Measurements from ENCODE around the gene SLC11A1.

DNA sequence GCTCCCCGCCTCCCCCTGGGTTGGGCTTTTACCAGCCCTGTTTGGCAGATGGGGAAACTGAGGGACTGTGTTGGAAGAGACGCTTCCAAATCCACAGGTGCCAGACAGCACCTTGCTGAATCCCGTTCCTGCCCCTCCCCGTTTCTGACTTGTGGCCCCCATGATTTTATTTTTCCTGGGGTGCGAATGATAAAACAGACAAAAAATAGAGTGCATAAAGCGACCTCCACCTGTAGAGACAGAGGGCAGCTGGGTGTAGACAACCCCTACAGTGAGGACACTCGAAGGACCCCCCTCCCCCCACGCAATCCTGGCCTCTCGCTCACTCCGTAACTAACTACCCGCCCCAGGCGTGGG, 15.4 kb downstream of the SLC11A1 start:
- TF ChIP-seq, protein P1, sequence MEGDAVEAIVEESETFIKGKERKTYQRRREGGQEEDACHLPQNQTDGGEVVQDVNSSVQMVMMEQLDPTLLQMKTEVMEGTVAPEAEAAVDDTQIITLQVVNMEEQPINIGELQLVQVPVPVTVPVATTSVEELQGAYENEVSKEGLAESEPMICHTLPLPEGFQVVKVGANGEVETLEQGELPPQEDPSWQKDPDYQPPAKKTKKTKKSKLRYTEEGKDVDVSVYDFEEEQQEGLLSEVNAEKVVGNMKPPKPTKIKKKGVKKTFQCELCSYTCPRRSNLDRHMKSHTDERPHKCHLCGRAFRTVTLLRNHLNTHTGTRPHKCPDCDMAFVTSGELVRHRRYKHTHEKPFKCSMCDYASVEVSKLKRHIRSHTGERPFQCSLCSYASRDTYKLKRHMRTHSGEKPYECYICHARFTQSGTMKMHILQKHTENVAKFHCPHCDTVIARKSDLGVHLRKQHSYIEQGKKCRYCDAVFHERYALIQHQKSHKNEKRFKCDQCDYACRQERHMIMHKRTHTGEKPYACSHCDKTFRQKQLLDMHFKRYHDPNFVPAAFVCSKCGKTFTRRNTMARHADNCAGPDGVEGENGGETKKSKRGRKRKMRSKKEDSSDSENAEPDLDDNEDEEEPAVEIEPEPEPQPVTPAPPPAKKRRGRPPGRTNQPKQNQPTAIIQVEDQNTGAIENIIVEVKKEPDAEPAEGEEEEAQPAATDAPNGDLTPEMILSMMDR (IDR thresholded peaks at IDR 0.05), result no peak
- TF ChIP-seq POLR2A (IDR thresholded peaks at IDR 0.05) (no peak), POLR2AphosphoS5 (IDR thresholded peaks at IDR 0.05) (no peak)

Measured in upper lobe of left lung (tissue), 4 donors.